K562 (cell line): Measurements from ENCODE around the gene JUNB. TPM values are rescaled to one million over a fixed set of nuclear protein-coding genes. Genes with fewer than 3 reads are reported as not detected.
A peak's percentile ranks its signal among the peaks of the same experiment; 100 is the strongest.

ENCODE experiments used
- BDP1 ChIP-seq: IDR thresholded peaks from 3 replicates; pipeline ENCODE4 v1.6.1; 2011; ENCODE audit not compliant: insufficient read length, insufficient read depth
- BMI1 ChIP-seq: fragments of 150-350 bp; IDR thresholded peaks from 2 replicates; pipeline ENCODE4 v1.6.1; 2014; ENCODE audit warnings: low read length
- CREM ChIP-seq: IDR thresholded peaks from 2 replicates; pipeline ENCODE4 v1.6.1; 2014; ENCODE audit warnings: antibody characterized with exemption, low read depth
- CTCFL ChIP-seq: IDR thresholded peaks from 2 replicates; pipeline ENCODE4 v1.6.1; 2011; ENCODE audit warnings: borderline replicate concordance, low read depth, mild to moderate bottlenecking, moderate library complexity, low read length; ENCODE audit not compliant: insufficient read depth, poor library complexity, severe bottlenecking
- EP300 ChIP-seq: IDR thresholded peaks from 2 replicates; pipeline ENCODE4 v1.6.1; 2012; ENCODE audit warnings: low read length, improper control_type of control experiment
- HNRNPH1 ChIP-seq: fragments of 200-400 bp; formaldehyde crosslinking; optimal IDR thresholded peaks from 2 replicates; pipeline ENCODE3; 2017; ENCODE audit warnings: low read depth, mild to moderate bottlenecking, low read length, moderate library complexity
- MTA2 ChIP-seq: fragments of 450-650 bp; IDR thresholded peaks from 2 replicates; pipeline ENCODE4 v1.6.1; 2016; ENCODE audit warnings: low read depth
- NFYB ChIP-seq: IDR thresholded peaks from 2 replicates; pipeline ENCODE4 v1.6.1; 2011; ENCODE audit warnings: mild to moderate bottlenecking, moderate library complexity; ENCODE audit not compliant: insufficient read length; ENCODE audit errors: extremely low read depth
- NUFIP1 ChIP-seq: fragments of 450-650 bp; IDR thresholded peaks from 2 replicates; pipeline ENCODE4 v1.6.1; 2018; ENCODE audit not compliant: partially characterized antibody
- PRPF4 ChIP-seq: fragments of 200-400 bp; formaldehyde crosslinking; IDR thresholded peaks from one replicate; pipeline ENCODE4 v1.6.1; 2017; ENCODE audit warnings: low read length, low read depth, mild to moderate bottlenecking; ENCODE audit not compliant: insufficient read depth, poor library complexity, severe bottlenecking
- RBM14 ChIP-seq: fragments of 200-400 bp; formaldehyde crosslinking; IDR thresholded peaks from 2 replicates; pipeline ENCODE4 v1.6.1; 2018; ENCODE audit warnings: low read depth, mild to moderate bottlenecking, low read length, moderate library complexity, borderline replicate concordance; ENCODE audit not compliant: insufficient read depth
- RBM25 ChIP-seq: fragments of 200-400 bp; formaldehyde crosslinking; IDR thresholded peaks from 2 replicates; pipeline ENCODE4 v1.6.1; 2018; ENCODE audit warnings: low read length, low read depth, moderate library complexity; ENCODE audit not compliant: severe bottlenecking
- SMAD3 ChIP-seq: fragments of 450-650 bp; formaldehyde crosslinking; conservative IDR thresholded peaks from 2 replicates; pipeline ENCODE4 v1.4.0; 2020; ENCODE audit warnings: mild to moderate bottlenecking
- XRCC5 ChIP-seq: fragments of 200-400 bp; formaldehyde crosslinking; IDR thresholded peaks from 2 replicates; pipeline ENCODE4 v1.6.1; 2017; ENCODE audit warnings: low read depth, mild to moderate bottlenecking, low read length
- ZBTB7A ChIP-seq: IDR thresholded peaks from 2 replicates; pipeline ENCODE4 v1.6.1; 2011; ENCODE audit warnings: low read depth, mild to moderate bottlenecking, low read length, moderate library complexity, borderline replicate concordance; ENCODE audit not compliant: control insufficient read depth
- ZNF282 ChIP-seq: sonication (generic); formaldehyde crosslinking; IDR thresholded peaks from 2 replicates; pipeline ENCODE4 v1.8.1; 2023; ENCODE audit warnings: missing genetic modification reagents
- ZNF311 ChIP-seq: fragments of 250-450 bp; sonication (Bioruptor Pico); IDR thresholded peaks from 2 replicates; pipeline ENCODE4 v1.4.0; 2020; ENCODE audit warnings: mild to moderate bottlenecking, moderate library complexity
- polyA plus RNA-seq, 8 experiments: library from polyadenylated mRNA; depleted of rRNA in 4 of 8; stranded (reverse) in 5 of 8; unstranded in 3 of 8; fragments of >200 nt; fragmentation: Nextera tagmentation in 2 of 8; fragmentation: Illumina TruSeq in 1 of 8; extraction: Ambion mirVana in 2 of 8; extraction: Trizol in 1 of 8; gene quantifications; 2 replicates each; pipeline versions ENCODE4 v1.2.1 to v1.2.3, GENCODE V29; 2011 to 2014; ENCODE audit warnings: inconsistent platforms in 1 of 8, missing spikeins in 1 of 8
- total RNA-seq, 7 experiments: library from RNA; depleted of rRNA in 6 of 7; stranded (reverse); fragments of >200 nt in 6 of 7; fragmentation: Illumina TruSeq in 2 of 7; extraction: Trizol in 2 of 7; gene quantifications; 2 replicates each; pipeline versions ENCODE4 v1.2.1 to v1.2.3, GENCODE V29; 2011 to 2021; ENCODE audit warnings: low replicate concordance in 1 of 7
- TF ChIP-seq, protein P1 (sequence below): sonication (generic); formaldehyde crosslinking; IDR thresholded peaks from 2 replicates; pipeline ENCODE4 v1.8.0; 2022; ENCODE audit warnings: mild to moderate bottlenecking, missing genetic modification reagents
- TF ChIP-seq, protein P2 (sequence below): sonication (generic); formaldehyde crosslinking; IDR thresholded peaks from 2 replicates; pipeline ENCODE4 v1.9.0; 2022; ENCODE audit warnings: mild to moderate bottlenecking, missing genetic modification reagents
- TF ChIP-seq, protein P3 (sequence below), 3 experiments: fragments of 200-800 bp in 1 of 3; sonication (Bioruptor generic) in 1 of 3; sonication (generic) in 1 of 3; formaldehyde crosslinking in 1 of 3; IDR thresholded peaks; 2 replicates each; pipeline versions ENCODE4 v1.6.1 to v1.8.0; 2016 to 2022; ENCODE audit warnings: mild to moderate bottlenecking in 2 of 3, missing compliant biosample characterization in 2 of 3, missing genetic modification characterization in 2 of 3, missing genetic modification reagents in 1 of 3
- TF ChIP-seq, protein P4 (sequence below), 2 experiments: fragments of 450-650 bp; conservative IDR thresholded peaks; 2 replicates each; pipeline ENCODE4 v1.6.1; 2017; ENCODE audit warnings: mild to moderate bottlenecking in 2 of 2, moderate library complexity in 2 of 2

The JUNB gene
- total and polyA plus RNA-seq, 9 of the 15 experiments (the other 6 are each of a cell fraction or from before 2014, with no cell fraction given): 0.23 to 88.1 (median 13.1) TPM

DNA sequence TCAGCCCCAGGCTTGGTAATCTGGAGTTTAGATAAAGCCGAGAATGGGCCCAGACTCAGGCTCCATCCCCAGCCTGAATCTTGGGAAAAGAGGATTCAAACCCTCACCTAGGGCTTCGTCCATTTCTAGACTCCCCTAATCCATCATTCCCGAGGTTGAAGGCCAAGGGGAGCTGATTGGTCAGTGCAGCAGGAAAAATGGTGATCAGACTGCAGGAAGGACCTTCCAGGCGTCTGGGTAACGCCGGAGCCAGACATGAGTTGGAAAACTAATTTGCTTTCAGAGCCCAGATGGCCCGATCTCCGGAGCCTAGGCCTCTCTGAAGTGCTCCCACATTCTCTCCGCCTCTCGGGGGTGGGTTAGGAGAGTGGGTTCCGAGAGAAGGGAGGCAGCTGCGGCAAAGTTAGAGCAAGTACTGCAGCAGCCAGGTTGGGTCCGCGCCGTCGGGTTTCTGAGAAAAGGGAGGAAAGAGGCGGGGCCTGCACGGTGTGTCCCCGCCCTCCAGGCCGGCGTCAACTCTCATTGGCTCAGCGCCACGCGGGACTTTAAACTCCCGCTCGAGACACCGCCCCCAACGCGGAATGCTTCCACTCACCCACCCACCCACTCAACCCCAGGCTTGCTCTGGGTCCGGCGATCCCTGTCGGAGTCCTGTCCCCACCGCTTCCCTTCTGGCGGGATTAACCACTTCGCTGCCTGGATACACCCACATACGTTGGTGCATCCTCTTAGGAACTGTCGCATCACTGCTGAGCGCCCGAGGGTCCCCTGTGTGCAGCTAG lies 43.9 kb downstream of the JUNB start (continued):
- TF ChIP-seq ZBTB7A (no peak), SMAD3 (CRISPR knock-in tag) (no peak), NFYB (peak; percentile 60), RBM14 (no peak), RBM25 (no peak), NUFIP1 (no peak), HNRNPH1 (no peak), BDP1 (no peak), EP300 (no peak), ZNF311 (no peak), MTA2 (no peak), XRCC5 (0 out of 2 replicates have a peak, but pooled peaks have one; percentile 33), ZNF282 (CRISPR knock-in tag) (no peak), BMI1 (no peak), CREM (no peak), CTCFL (no peak), PRPF4 (no peak)
- TF ChIP-seq, protein P1, sequence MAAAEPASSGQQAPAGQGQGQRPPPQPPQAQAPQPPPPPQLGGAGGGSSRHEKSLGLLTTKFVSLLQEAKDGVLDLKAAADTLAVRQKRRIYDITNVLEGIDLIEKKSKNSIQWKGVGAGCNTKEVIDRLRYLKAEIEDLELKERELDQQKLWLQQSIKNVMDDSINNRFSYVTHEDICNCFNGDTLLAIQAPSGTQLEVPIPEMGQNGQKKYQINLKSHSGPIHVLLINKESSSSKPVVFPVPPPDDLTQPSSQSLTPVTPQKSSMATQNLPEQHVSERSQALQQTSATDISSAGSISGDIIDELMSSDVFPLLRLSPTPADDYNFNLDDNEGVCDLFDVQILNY (CRISPR knock-in tag): no peak
- TF ChIP-seq, protein P2, sequence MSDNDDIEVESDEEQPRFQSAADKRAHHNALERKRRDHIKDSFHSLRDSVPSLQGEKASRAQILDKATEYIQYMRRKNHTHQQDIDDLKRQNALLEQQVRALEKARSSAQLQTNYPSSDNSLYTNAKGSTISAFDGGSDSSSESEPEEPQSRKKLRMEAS (CRISPR knock-in tag): no peak
- TF ChIP-seq, protein P3, sequence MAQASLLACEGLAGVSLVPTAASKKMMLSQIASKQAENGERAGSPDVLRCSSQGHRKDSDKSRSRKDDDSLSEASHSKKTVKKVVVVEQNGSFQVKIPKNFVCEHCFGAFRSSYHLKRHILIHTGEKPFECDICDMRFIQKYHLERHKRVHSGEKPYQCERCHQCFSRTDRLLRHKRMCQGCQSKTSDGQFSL (CRISPR knock-in tag; IDR thresholded peaks at IDR 0.05): no peak
- TF ChIP-seq, protein P3 (tag; IDR thresholded peaks at IDR 0.05): no peak
- TF ChIP-seq, protein P4, sequence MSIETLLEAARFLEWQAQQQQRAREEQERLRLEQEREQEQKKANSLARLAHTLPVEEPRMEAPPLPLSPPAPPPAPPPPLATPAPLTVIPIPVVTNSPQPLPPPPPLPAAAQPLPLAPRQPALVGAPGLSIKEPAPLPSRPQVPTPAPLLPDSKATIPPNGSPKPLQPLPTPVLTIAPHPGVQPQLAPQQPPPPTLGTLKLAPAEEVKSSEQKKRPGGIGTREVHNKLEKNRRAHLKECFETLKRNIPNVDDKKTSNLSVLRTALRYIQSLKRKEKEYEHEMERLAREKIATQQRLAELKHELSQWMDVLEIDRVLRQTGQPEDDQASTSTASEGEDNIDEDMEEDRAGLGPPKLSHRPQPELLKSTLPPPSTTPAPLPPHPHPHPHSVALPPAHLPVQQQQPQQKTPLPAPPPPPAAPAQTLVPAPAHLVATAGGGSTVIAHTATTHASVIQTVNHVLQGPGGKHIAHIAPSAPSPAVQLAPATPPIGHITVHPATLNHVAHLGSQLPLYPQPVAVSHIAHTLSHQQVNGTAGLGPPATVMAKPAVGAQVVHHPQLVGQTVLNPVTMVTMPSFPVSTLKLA (conservative IDR thresholded peaks at IDR 0.05): peak; percentile 31 to 65; a peak in 2 of 4 replicates
